GM10248 (cell line): ENCODE data around the gene FLNA.

ENCODE experiments used
- CTCF ChIA-PET: fragments of 300-600 bp; sonication (Branson Sonifier 250); formaldehyde crosslinking; extraction: SDS; loops from one replicate; lab custom pipeline; 2021; ENCODE audit warnings: antibody characterized with exemption; lab: Yijun Ruan, JAX
- POLR2A ChIA-PET: fragments of 350-650 bp; sonication (Branson Sonifier 250); formaldehyde crosslinking; extraction: SDS; loops from one replicate; lab custom pipeline; 2020; ENCODE audit warnings: antibody characterized with exemption; lab: Yijun Ruan, JAX
- DNase-seq: peaks from one replicate; pipeline ENCODE4 v3.0.0; 2012; ENCODE audit errors: extremely low spot score
- CTCF ChIP-seq: IDR thresholded peaks from 2 replicates; pipeline ENCODE4 v1.5.1; 2012; ENCODE audit warnings: mild to moderate bottlenecking, low read depth; ENCODE audit errors: extremely low read depth, missing control alignments, control extremely low read depth

The FLNA gene

DNA sequence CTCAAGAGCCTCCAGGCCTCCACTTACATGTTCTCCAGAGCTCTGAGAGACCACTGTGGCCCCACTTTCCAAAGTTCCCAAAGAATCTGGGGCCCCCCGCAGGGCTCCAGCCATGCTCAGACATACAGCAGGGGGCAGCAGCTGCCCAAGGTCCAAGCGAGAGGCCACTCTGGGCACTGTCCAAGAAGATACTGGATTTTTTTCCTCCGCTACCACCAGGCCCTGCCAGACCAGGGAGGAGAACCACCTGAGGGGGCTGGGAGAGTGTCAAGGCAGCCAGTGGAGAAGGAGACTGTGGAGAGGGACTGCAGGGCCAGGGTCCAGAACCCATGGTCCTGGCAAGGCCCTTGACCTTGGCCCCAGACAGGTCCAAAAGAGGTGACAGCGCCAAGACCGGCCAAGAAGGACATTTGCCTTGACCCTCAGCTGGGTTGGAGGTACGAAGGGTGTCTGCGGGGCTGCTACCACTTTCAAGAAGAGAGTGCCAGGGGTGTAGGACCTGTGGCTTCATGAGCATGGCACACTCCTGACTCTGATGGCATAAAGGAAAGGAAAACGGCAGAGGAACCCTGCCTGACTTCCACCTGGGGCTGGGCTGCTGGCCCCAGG is 10.0 kb upstream of the FLNA start:
- TF ChIP-seq CTCF, result no peak
- no peak for DNase-seq
- CTCF ChIA-PET, result interaction anchor here (1.1 to 3.5 kb wide), 3 partner anchors 11 to 149 kb away, joined by 3 to 24 read pairs (median 4); no protein-coding TSS in a partner anchor
- POLR2A ChIA-PET, result interaction anchor here (1.3 kb wide), 1 partner anchor 14 kb away, joined by 4 read pairs; the partner anchor contains the start of gene RPL10

GRCh38 chrX:154383359-154384283 is 9.2 kb upstream of the FLNA start:
- POLR2A ChIA-PET, result interaction anchor here (1.3 to 1.5 kb wide), 2 partner anchors 13 to 14 kb away, joined by 4 to 5 read pairs; partner anchors contain the start of gene RPL10
- no peak for DNase-seq

GRCh38 chrX:154382483-154383069 is 8.1 kb upstream of the FLNA start:
- ChIA-PET CTCF (interaction anchor here (3.5 kb wide), 1 partner anchor 9 kb away, joined by 24 read pairs; no protein-coding TSS in a partner anchor), POLR2A (interaction anchor here (1.5 kb wide), 1 partner anchor 12 kb away, joined by 5 read pairs; no protein-coding TSS in a partner anchor)
- no peak for DNase-seq
- no peak for TF ChIP-seq CTCF

More at GRCh38 chrX:154383359-154384283, 9.2 kb upstream of the FLNA start:
- no peak for TF ChIP-seq CTCF
- CTCF ChIA-PET, result interaction anchor here (1.1 to 3.5 kb wide), 3 partner anchors 10 to 150 kb away, joined by 3 to 24 read pairs (median 4); no protein-coding TSS in a partner anchor

- ChIA-PET POLR2A (no interaction called here), CTCF (no interaction called here)
- no peak for DNase-seq
- TF ChIP-seq CTCF, result no peak
These were observed 6.8 kb upstream of the FLNA start for GRCh38 chrX:154381271-154381670.

GRCh38 chrX:154380787-154381186 is 6.4 kb upstream of the FLNA start:
- TF ChIP-seq CTCF, result no peak
- no peak for DNase-seq
- CTCF ChIA-PET, result no interaction called here
- POLR2A ChIA-PET, result no interaction called here

DNA sequence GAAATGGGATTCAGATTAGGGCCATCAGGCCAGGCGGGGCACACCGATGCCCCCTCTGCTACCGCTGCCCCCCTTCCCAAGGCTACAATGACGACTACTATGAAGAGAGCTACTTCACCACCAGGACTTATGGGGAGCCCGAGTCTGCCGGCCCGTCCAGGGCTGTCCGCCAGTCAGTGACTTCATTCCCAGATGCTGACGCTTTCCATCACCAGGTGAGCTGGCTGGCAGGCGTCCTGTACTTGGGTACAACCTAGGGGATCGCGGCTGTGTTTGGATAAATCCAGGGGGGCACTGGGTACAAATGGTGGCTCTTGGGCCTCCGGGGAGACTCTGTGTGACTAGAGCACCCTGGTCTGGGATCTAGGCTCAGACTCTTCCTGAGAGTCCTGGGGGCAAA is 5.7 kb upstream of the FLNA start:
- ChIA-PET CTCF (no interaction called here), POLR2A (no interaction called here)
- no peak for DNase-seq
- TF ChIP-seq CTCF, result no peak
